Embryonic facial prominence (tissue), 1 donor: ENCODE results near the gene NUP155.
"Not testable (repeated sequence)": the region's sequence is repeated elsewhere in the genome, so short reads cannot be mapped to it uniquely, and the experiment has no call there.

Experiments
- DNase-seq: peaks from one replicate; pipeline ENCODE4 v3.0.0-alpha.2; 2016; ENCODE audit errors: extremely low spot score

Gene NUP155

DNA sequence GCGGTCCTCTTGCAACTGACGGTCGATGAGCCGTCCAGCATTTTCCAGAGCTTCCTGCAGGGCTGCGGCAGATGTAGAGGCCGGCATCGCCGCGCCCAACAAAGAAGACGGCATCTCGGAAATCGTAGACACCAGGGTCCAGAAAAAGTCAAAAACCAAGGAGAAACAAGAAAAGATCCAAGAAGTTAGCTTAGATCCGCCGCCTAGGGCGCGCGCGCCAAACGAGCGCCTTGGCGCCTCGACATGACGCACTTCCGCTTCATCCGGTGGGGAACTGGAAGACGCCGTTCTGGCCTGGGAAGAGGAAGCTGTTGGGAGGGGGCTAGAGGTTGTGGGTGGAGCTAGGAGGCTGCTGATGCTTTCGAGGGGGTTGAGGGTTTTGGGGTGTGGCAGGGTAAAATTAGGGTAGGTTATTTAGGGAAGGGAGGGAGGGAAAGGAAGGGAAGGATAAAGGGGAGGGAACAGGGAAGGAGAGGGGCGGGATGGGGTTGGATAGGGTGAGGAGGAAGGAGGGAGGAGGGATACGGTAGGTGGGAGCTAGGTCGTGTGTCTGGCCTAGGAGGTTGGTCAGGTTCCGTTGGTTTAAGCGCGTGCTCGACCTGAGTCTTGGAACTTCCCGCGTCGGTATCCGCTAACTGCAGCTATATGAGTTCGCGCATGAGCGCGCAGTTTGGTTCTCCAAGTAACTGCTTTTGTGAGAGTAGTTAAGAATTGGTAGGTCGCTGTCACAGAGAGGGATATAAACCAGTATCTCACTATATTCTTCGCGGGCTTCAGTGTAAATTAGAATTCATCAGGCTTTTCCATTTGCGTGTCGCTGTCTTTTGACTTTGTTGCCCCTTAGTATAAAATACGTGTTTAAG, at the start of gene NUP155:
NUP155 (minus strand) TSS at position 243 of the 863 bp plus-strand sequence; CDS start at position 114, 129 bp downstream.
- peak; percentile 95 for DNase-seq

DNA sequence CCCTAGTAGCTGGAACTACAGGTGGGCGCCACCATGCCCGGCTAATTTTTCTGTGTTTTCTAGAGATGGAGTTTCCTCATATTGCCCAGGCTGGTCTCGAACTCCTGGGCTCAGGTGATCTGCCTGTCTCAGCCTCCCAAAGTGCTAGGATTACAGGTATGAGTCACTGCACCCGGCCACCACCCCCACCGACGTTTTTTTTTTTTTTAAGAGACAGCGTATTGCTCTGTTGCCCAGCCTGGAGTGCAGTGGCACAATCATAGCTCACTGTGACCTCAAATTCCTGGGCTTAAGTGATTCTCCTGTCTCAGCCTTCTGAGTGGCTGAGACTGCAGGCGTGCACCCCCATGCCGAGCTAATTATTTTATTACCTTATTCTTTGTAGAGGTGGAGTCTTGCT, 46.4 kb upstream of the NUP155 start:
- no peak for DNase-seq

DNA sequence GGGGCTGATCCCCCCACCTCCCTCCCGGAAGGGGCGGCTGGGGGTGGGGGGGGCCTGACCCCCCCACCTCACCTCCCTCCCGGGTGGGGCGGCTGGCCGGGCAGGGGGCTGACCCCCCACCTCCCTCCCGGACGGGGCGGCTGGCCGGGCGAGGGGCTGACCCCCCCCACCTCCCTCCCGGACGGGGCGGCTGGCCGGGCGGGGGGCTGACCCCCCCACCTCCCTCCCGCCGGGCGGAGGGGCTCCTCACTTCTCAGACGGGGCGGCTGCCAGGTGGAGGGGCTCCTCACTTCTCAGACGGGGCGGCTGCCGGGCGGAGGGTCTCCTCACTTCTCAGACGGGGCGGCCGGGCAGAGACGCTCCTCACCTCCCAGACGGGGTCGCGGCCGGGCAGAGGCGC, 44.5 kb upstream of the NUP155 start:
- not testable (repeated sequence) for DNase-seq

DNA sequence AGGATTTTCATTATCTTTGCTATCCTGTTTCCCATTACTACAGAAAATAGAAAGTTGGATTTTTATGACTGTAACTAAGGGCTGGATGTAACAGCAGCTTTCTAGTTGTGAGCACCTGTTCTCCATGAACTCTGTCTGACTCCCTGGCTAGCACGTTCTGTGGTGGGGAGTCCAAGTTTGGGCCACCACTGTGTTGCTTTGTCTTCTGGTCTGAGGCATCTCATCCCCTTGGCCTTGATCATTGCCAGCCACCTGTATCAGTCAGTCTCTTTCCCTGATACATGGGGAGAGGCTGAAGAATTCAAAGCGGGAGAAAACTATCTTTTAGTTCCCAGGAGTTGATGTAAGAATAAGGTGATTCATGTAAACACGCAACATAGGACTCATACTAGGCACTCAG, 41.6 kb upstream of the NUP155 start:
- no peak for DNase-seq

DNA sequence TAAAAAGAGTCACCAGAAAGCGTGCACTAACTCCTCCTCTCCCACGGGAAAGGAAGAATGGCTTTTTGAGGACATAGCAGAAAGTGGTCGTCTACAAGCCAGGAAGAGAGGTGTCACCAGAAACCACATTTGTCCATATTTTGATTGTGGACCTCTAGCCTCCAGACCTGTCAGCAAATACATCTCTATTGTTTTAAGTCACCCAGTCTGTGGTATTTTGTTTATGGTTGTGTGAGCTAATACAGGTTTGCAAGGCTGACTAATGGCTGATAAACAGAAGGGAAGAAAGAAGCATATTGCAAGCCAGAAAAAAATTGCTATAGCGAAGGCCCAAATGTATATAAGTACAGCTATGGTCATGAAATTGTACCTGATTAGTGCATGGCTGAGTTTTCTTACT, 29.6 kb upstream of the NUP155 start:
- DNase-seq = no peak

DNA sequence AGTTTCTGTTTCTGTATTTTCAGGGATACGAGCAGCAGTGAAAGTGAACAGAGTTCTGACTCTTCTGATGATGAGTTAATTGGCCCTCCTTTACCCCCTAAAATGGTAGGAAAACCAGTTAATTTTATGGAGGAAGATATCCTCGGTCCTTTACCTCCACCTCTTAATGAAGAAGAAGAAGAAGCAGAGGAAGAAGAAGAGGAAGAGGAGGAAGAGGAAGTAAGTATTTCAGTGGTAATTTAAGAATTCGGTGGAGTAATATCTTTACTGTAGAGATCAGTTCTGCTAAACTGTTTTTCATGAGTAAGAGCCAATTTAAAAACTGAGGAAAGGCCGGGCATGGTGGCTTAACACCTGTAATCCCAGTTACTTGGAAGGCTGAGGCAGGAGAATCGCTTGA, 25.4 kb upstream of the NUP155 start:
- DNase-seq = no peak

DNA sequence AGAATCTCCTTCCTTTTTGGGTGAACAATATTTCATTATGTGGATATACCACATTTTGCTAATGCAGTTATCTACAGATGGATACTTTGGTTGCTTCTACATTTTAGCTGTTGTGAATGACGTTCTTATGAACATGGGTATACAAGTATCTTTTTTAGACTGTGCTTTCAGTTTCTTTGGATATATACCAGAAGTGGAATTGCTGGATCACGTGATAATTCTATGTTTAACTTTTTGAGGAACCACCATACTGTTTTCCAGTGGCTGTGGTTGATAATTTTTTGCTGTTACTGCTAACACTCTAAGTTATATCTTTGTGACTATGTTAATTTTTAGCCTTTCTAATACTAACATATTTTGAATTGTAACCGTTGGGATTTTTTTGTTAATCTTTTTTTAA, 20.7 kb upstream of the NUP155 start:
- DNase-seq = no peak

DNA sequence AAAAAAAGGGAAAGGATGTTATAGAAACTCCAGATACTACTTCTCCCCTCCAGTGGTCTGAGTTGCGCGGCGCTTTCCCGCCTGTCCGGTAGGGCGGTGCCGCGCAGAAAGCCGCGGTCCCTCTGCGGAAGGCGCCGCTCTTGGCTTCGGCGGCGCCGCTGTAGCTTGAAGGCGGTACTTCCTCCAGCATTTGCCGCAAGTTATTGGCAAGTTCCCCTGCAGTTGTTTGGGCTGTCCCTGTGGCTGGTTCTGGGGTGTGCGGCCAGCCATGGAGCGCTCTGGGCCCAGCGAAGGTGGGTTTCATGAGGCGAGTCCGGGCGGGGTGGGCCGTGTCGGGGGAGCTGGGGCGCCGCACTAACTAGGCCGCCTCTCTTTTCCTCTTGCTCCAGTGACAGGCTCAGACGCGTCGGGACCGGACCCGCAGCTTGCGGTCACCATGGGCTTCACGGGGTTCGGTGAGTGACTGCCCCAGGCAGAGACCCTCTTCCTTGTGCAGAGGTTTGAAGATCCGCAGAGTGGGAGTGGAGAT, 8.3 kb upstream of the NUP155 start, which contains the start of gene WDR70:
WDR70 (plus strand) TSS at position 219 of the 529 bp plus-strand sequence; CDS start at position 269, 50 bp downstream.
- peak; percentile 63 for DNase-seq

DNA sequence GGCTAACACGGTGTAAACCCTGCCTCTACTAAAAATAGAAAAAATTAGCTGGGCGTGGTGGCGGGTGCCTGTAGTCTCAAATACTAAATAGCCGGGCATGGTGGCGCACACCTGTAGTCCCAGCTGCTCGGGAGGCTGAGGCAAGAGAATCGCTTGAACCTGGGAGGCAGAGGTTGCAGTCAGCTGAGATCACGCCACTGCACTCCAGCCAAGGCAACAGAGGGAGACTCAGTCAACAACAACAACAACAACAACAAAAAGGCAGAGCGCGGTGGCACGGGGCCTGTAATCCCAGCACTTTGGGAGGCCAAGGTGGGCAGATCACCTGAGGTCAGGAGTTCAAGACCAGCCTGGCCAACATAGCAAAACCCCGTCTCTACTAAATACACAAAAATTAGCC, 7.2 kb upstream of the NUP155 start:
- DNase-seq = not testable (repeated sequence)

DNA sequence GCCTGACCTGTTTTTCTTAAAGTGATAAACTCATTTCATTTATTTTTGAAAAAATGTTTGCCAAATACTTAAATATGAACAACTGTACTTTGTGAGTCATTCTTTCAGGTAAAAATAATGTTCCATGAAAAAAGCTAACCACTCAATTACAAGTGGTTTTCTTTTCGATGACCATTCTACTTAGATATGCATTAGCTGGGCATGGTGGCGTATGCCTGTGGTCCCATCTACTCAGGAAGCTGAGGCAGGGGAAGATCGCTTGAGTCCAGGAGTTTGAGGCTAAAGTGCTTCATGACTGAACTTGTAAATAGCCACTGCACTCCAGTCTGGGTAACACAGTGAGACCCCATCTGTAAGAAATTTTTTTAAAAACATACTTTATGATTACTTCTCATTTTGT, 4.2 kb upstream of the NUP155 start:
- DNase-seq = no peak

DNA sequence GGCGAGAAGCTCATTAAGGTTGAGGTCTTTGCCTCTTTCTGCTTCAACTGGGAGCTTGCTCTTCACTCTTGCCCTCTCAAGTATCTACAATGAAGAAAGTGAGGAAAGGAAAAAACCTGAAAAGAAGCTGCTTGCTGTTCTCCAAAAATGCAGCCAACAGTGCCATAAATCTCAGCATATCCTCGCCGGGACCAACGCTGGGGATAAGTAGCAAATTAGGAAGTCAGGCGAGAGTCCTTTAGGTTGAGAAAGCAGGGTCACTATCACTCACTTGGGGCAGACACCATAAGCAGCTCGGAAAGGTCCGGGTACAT, 399 bp downstream of the NUP155 start:
- no peak for DNase-seq

DNA sequence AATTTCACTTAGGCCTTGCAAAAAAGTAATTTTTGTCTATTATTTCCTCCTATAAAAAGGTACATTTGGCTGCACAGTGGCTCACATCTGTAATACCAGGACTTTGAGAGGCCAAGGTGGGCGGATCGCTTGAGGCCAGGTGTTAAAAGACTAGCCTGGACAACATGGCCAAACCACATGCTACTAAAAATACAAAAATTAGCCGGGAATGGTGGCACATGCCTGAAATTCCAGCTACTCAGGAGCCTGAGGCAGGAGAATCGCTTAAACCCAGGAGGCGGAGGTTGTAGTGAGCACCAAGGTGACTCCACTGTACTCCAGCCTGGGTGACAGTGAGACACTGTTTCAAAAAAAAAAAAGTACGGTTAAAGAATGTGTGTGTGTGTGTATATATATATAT, 15.7 kb downstream of the NUP155 start:
- DNase-seq = no peak

DNA sequence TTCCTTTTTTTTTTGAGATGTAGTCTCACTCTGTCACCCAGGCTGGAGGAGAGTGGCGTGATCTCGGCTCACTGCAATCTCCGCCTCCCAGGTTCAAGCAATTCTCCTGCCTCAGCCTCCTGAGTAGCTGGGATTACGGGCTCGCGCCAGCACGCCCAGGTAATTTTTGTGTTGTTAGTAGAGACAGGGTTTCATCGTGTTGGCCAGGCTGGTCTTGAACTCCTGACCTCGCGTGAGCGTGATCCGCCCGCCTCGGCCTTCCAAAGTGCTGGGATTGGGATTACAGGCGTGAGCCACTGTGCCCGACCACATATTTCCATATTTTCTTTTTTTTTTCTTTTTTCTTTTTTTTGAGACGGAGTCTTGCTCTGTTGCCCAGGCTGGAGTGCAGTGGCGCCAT, 28.2 kb downstream of the NUP155 start:
- DNase-seq = not testable (repeated sequence)

DNA sequence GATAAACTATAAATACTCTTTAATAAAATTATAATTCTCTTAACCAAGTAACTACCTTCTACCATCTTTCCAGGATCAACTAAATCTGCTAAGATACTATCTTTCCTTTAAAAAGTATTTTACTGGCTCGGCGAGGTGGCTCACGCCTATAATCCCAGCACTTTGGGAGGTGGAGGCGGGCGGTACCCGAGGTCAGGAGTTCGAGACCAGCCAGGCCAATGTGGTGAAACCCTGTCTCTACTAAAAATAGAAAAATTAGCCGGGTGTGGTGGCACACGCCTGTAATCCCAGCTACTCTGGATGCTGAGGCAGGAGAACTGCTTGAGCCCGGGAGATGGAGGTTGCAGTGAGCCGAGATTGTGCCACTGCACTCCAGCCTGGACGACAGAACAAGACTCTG, 36.2 kb downstream of the NUP155 start:
- not testable (repeated sequence) for DNase-seq

DNA sequence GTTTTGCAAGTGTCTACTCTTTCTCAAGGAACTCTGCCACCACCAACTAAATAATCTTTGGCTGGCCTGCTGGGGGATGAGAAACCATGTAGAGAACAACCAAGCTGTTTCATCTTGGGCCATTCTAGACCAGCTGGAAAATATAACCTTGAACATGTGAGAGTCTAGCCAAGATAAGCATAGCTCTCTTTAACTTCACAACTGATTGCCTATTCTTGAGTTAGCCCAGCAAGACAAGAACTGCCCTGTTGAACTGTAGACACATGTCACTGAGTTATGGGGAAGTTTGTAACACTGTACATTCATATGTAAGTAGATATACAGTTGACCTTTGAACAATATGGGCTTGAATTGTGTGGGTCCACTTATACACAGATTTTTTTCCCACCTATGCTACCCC, 44.4 kb downstream of the NUP155 start:
- no peak for DNase-seq

DNA sequence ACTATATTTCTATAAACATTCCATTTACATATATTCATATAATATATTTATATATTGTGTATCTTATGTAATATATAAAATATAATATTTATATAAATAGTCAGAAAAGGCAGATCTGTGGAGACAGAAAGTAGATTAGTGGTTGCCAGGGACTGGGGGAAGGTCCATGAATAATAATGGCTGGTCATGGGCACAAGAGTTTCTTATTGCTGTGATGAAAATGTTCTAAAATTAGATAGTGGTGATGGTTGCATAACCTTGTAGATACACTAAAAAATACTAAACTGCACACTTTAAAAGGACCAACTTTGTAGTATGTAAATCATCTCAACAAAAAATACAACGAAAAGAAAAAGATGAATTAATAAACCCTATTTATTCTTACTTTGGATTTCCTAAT, 47.3 kb downstream of the NUP155 start:
- DNase-seq = no peak

DNA sequence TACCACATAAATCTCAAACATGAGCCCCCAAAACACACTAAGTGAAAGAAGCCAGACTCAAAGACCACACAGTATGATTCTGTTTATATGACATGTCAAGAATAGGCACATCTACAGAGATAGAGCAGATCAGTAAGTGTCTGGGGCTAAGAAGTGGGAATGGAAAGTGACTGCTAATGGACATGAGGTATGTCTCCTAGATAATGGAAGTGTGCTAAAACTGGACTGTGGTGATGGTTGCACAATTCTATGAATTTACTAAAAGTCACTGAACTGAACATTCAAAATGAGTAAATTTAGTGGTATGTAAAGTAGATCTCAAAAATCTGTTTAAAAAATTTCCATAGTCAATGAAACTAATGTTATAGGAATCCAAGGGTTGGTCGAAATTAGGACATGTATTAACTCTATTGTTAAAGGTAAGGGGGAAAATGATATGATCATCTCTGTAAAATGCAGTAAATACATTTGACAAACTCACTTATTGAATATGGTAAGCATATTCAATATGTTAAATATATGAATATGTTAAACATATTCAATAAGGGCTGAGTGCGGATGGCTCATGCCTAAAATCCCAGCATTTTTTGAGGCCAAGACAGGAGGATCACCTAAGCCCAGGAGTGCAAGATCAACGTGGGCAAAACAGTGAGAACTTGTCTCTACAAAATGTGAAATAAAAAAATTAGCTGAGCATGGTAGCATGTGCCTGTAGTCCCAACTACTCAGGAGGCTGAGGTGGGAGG, 51.7 kb downstream of the NUP155 start:
- no peak for DNase-seq

DNA sequence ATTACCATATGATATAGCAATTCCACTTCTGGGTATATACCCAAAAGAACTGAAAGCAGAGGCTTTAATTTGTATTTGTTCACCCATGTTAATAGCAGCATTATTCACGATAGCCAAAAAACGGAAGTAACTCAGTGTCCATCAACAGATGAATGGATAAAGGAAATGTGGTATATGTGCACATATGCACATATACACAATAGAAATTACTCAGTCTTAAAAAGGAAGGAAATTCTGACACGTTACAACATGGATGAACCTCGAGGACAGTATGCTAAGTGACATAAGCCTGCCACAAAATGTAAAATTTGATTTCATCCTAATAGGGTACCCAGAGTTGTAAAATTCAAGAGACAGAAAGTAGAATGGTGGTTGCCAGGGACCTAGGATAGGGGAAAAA, 54.9 kb downstream of the NUP155 start:
- DNase-seq = no peak

DNA sequence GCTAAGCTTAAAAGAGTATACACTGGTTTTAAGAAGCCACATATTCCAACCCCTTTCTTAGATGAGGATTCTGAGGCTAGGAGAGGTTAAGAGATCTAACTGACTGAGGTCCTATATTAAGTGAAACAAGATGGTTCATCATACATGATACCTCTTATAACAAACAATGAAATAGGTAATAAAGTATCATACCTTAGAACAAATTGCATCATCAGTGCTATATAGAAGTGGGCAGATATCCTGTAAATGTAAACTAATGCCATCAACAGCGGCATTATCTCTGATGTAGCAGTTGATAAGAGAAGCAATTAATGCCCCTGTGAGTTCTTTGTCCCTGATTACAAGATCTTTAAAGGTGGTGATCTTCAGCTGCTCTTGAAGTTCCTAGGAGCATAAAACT, 60.5 kb downstream of the NUP155 start:
- no peak for DNase-seq

DNA sequence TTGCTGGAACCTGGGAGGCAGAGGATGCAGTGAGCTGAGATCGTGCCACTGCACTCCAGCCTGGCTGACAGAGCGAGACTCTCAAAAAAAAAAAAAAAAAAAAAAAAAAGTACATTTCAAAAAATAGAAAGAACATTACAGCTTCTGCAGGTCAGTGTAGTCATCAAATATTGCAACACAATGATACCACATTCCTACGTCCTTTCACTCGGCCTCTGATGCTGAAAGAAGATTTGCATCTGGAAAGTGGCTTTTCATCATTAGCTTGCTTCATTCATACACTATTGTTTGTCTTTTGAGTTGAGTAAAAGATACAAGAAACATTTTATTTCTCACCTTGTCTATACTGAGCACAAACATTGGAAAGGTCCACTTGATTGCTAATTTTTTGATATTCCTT, 62.1 kb downstream of the NUP155 start:
- DNase-seq = no peak

DNA sequence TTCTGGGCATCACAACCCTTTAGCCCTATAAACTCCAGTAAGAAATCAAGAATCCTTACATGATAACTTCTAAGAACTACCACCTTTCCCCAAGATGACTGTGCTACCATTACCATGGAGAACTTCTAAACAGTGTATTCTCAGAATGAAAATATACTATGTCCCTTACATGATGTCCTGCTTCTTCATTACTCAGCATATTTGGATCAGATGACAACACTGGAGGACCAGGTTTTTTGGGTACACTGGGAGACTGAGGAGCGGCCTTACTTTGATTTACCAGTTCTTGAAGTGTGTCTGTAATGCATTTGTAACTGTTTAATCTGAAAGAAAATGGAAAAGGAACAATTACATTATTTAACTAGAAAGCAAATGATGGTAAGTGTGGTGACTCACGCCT, 66.0 kb downstream of the NUP155 start:
- no peak for DNase-seq

DNA sequence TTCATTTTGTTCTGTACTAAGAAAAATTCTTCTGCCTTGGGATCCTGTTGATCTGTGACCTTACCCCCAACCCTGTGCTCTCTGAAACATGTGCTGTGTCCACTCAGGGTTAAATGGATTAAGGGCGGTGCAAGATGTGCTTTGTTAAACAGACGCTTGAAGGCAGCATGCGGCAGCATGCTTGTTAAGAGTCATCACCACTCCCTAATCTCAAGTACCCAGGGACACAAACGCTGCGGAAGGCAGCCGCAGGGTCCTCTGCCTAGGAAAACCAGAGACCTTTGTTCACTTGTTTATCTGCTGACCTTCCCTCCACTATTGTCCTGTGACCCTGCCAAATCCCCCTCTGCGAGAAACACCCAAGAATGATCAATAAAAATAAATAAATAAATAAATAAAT, 74.6 kb downstream of the NUP155 start:
- DNase-seq = not testable (repeated sequence)
